Left cardiac atrium (tissue), 4 donors: Measurements from ENCODE around the gene NSUN2. TPM values are rescaled to one million over a fixed set of nuclear protein-coding genes. Genes with fewer than 3 reads are reported as not detected.
"Not testable (repeated sequence)": the region's sequence is repeated elsewhere in the genome, so short reads cannot be mapped to it uniquely, and the experiment has no call there.

Experiments used
- ATAC-seq, 2 donors: fragments of 200-7000 bp; cut with Tn5 transposase; one replicate each; pipeline ENCODE4 v1.9.1; 2020; ENCODE audit warnings: mild to moderate bottlenecking in 2 of 2, moderate library complexity in 2 of 2
- DNase-seq: peaks from one replicate; pipeline ENCODE4 v3.0.0-alpha.2; 2020
- intact Hi-C, 2 donors: fragments of 100-400 bp; cut with DNase I; formaldehyde crosslinking; loops; one replicate each; pipeline versions ENCODE4 v1.14.1 to v1.15.1; 2022 to 2023
- total RNA-seq, 2 donors: library from RNA; stranded (reverse); fragmentation: NEBNext Ultra II Directional; extraction: Animal tissue kit (Norgen Biotek cat#: 25700); gene quantifications; one replicate each; pipeline ENCODE4 v1.2.1, GENCODE V29; 2021
- donor health status: DM: no; HTN: yes; CAD: no.
- donor health status: DM: no; HTN: yes; CAD: no; lungs with severe emphysema.
- donor health status: DM: yes; HTN: yes; CAD: no.
- donor health status: Dilated cardiomyopathy.

NSUN2 gene
- total RNA-seq, 2 donors from 2014 or later = 23.2 to 29.3 TPM

DNA sequence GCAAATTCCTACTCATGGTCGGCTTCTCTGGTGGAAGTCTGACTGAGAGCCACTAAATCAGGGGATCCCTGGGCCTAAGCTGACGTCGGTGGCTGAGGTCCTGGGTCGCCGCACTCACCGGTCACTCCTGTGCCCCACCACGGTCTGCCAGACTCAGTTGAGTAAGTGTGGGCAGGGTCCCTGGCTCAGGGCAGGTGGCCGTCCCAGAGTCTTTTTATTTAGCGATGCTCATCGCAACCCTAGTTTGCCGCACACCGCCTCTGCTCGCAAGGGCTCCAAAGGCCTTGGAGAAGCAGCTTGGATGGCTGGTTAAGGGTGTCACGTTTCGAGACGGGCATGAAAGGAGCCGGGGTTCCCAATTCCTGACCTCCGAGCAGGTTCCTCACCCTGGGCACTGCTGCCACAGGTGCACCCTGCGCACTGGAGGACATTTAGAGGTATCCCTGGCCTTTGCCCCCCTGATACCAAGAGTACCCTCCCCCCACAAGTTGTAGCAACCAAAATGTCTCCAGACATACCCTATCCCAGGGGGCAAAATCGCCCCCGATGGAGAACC, 59.9 kb downstream of the NSUN2 start:
- DNase-seq = no peak
- ATAC-seq = no peak
- intact Hi-C loops = loop anchor here in 1 of 2 donors (10.0 kb wide), 1 partner anchor 1078 kb away; no protein-coding TSS in a partner anchor

- intact Hi-C loops = loop anchor here in 1 of 2 donors (10.0 kb wide), 1 partner anchor 1077 kb away; no protein-coding TSS in a partner anchor
- DNase-seq (no peak), ATAC-seq (no peak)
Observed at GRCh38 chr5:6572086-6572824, 60.6 kb downstream of the NSUN2 start.

DNA sequence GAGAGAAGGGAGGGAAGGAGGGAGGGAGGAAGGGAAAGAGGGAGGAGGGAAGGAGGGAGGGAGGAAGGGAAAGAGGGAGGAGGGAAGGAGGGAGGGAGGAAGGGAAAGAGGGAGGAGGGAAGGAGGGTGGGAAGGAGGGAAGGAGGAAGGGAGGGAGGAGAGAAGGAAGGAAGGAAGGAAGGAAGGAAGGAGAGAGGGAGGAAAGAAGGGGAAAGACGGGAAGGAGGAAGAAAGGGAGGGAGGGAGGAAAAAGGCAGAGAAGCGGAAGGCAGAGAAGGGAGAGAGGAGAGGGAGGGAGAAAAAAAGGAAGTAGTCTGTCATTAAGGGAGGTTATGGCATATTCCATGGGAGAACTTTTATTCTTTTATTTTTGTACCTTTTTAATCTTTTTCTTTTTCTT, 61.2 kb downstream of the NSUN2 start:
- intact Hi-C loops = loop anchor here in 1 of 2 donors (10.0 kb wide), 1 partner anchor 1077 kb away; no protein-coding TSS in a partner anchor
- ATAC-seq, DNase-seq: not testable (repeated sequence)

DNA sequence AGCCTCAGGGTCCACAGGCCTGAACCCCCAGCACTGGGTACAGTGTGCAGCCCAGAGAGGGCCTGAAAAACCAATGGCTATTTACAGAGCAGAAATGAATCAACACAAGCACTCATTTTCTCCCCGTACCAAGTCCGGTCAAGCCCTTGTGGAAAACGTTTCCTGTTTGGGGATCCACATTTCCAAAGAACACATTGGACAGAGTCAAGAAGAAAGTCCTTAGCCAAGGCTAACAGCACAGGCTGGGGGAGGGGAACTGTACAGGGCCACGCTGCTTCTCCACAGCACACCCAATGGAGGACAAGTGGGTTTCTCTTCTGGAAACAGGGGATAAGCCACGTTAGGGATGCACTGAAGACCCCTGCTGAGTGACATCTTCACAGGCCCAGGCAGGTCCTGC, 62.3 kb downstream of the NSUN2 start:
- no peak for DNase-seq
- peak; percentile 45 to 60 for ATAC-seq
- intact Hi-C loops = loop anchor here in 1 of 2 donors (10.0 kb wide), 1 partner anchor 1076 kb away; no protein-coding TSS in a partner anchor

- DNase-seq (no peak), ATAC-seq (peak in 1 of 2 donors; percentile 20)
- intact Hi-C loops = no loop called here
Observed at GRCh38 chr5:6568889-6569288, 64.0 kb downstream of the NSUN2 start.

- DNase-seq (no peak), ATAC-seq (peak; percentile 55 to 91)
- intact Hi-C loops = no loop called here
Observed at GRCh38 chr5:6568383-6568782, 64.5 kb downstream of the NSUN2 start.

DNA sequence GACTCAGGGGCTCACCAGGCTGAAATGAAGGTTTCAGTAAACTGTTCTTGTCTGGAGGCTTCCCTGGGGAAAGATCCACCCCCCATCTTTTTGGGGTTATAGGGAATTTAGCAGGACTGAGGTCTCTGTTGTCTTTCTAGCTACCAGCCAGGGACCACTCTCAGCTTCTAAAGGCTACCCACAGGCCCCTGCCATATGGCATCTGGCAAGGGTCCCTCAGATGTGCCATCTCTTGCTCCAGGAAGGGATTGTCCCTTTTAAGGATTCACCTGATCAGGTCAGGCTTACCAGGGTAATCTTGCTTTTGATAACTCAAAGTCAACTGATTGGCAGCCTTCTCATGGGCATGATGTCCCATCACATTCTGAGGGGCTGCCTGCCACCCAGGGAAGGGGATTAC, 65.0 kb downstream of the NSUN2 start:
- intact Hi-C loops = no loop called here
- ATAC-seq (no peak), DNase-seq (no peak)

DNA sequence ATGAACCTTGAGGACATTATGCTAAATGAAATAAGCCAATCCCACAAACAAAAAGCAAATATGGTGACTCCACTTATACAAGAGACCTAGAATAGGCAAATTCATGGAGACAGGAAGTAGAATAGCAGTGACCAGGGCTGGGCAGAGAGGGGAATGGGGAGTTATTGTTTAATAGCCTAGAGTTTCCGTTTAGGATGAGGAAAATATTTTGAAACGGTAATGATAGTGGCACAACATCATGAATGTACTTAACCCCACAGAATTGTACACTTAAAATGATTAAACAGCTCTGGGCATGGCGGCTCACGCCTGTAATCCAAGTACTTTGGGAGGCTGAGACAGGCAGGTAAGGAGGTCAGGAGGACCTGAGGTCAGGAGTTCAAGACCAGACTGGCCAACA, 65.8 kb downstream of the NSUN2 start:
- ATAC-seq (no peak), DNase-seq (no peak)
- intact Hi-C loops = no loop called here

DNA sequence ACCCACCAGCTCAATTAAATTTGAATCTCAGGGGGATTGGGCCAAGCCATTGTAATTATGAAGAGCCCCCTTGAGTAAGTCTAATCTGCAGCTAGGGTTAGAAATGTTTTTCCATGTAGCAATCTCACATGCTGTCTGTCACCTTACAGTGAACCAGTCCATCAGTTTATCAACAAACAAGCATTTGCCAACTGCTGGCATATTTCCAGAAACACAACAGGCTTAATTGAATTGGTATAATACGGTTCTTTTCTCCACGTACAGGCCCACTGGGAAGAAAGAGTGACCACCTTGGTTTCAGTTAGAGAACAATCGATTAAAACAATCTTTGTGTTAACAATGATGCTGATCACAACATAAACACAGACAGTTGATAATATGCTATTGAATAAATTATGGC, 67.4 kb downstream of the NSUN2 start:
- intact Hi-C loops = no loop called here
- no peak for ATAC-seq

DNA sequence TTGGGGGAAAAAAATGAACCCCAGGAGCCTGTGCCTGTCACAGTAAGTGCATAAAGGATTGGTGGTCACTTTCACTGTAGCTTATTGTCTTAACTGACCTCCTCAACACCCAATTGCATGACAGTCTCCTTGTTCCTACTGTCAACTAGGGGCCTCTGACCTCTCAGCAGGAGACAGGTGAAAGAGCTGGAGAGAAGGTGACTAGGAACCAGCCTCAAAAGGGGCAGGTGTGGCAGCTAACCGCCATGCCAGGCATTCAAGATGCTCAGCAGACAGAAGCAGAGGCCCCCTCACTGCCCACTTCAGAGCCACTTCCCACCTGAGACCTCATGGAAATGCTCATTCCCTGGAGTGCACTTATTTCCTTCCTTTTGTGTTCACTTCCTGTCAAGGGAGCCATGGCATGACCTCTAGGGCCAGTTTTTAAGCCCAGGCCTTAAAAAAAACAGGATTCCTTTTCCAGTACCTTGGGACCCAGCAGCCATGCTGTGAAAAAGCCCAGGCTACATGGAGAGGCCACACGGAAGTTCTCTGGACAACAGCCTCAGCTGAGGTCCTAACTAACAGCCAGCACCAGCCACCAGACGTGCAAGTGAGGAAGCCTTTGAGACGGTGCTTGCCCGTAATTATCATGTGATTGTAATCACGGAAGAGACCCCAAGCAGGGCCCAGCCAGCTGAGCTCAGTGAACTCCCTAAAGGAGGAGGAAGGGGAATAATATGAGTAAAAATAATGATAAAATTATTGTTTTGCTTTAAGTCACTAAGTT, 74.9 kb downstream of the NSUN2 start:
- ATAC-seq (no peak), DNase-seq (no peak)
- intact Hi-C loops = no loop called here

More for the DNA sequence above, 67.4 kb downstream of the NSUN2 start:
- no peak for DNase-seq

- intact Hi-C loops = no loop called here
- no peak for ATAC-seq
- DNase-seq = no peak
Observed at GRCh38 chr5:6556802-6557102, 76.1 kb downstream of the NSUN2 start.

GRCh38 chr5:6556089-6556801, 76.6 kb downstream of the NSUN2 start:
- ATAC-seq (peak in 1 of 2 donors; percentile 74), DNase-seq (no peak)
- intact Hi-C loops = no loop called here

GRCh38 chr5:6554812-6555211, 78.0 kb downstream of the NSUN2 start:
- ATAC-seq (no peak), DNase-seq (no peak)
- intact Hi-C loops = no loop called here

- no peak for ATAC-seq
- DNase-seq = no peak
- intact Hi-C loops = no loop called here
Observed at GRCh38 chr5:6553972-6554371, 78.9 kb downstream of the NSUN2 start.

DNA sequence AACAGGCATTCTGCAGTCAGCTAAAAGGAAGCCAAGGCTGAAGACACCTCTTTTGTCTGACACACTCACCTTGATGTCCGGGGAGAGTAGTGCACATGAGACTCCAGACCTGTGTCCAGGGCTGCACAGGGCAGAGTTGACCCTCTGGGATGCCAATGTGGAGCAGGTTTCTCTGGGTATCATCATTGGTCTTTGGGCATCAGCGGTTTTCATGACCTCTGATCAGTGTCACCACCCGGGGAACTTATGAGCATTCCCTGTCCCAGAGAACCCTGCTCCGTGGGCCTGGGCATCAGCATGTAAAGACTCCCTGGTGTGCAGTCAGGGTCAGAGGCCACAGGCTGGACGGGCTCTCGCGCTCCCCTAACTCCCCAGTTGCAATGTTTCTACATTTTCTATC, 80.2 kb downstream of the NSUN2 start:
- intact Hi-C loops = no loop called here
- DNase-seq (no peak), ATAC-seq (no peak)

DNA sequence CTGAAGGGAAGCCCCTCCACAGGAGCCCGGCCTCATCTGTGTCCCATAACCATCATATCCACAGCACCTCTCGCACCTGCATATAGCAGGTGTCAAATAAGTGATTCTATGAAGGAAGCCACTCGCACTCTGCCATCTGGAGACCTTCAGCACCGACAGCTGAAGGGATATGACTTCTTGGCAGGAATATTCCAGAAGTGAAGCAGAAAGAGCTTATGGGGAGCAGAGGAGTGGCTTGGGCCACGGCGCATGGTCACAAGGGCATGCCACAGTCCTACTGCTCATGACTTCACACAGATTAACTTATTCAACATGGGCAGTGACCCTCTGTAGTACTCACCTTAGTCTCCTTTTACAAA, 80.9 kb downstream of the NSUN2 start:
- DNase-seq (no peak), ATAC-seq (no peak)
- intact Hi-C loops = no loop called here

GRCh38 chr5:6551287-6551954, 81.4 kb downstream of the NSUN2 start:
- peak in 1 of 2 donors; percentile 75 for ATAC-seq
- no peak for DNase-seq

GRCh38 chr5:6550628-6551027, 82.2 kb downstream of the NSUN2 start:
- DNase-seq = no peak
- intact Hi-C loops = no loop called here
- ATAC-seq = no peak

More at GRCh38 chr5:6551287-6551954, 81.4 kb downstream of the NSUN2 start:
- intact Hi-C loops = no loop called here
